ENCODE measurements around the gene DRAM1.
"Not testable (repeated sequence)": the region's sequence is repeated elsewhere in the genome, so short reads cannot be mapped to it uniquely, and the experiment has no call there.

The DRAM1 gene

GRCh38 chr12:101866615-101867373 is 10.6 kb upstream of the DRAM1 start:
- Histone ChIP-seq H3K9ac (ENCODE audit: low read length) (no peak overlapping the region), H3K27ac (ENCODE audit: low read length) (no peak overlapping the region), H4K20me1 (ENCODE audit: insufficient read depth, low read length) (no peaks in the 10 kb centered on the region), H3K36me3 (replicated peaks; ENCODE audit: low read depth, low read length) (no peaks in the 10 kb centered on the region), H3K4me3 (ENCODE audit: low read length) (no peak overlapping the region), H3K4me1 (ENCODE audit: low read length) (peaks cover 6% of the 10 kb centered on the region; the same call in 1 of the 2 replicates), H3K4me2 (ENCODE audit: low read length) (no peak overlapping the region), H3K79me2 (ENCODE audit: low read length) (no peaks in the 10 kb centered on the region), H3K27me3 (ENCODE audit: low read depth, low read length) (no peaks in the 10 kb centered on the region), H3K9me3 (ENCODE audit: insufficient read depth, low read length) (0 out of 2 replicates have a peak, but pooled peaks cover 6% of the 10 kb centered on the region), H2AFZ (ENCODE audit: low read depth, low read length) (no peak overlapping the region)
- TF ChIP-seq EZH2phosphoT487 (IDR thresholded peaks at IDR 0.05; ENCODE audit: low read depth) (no peak), CTCF (IDR thresholded peaks at IDR 0.05; ENCODE audit: low read depth, low read length) (no peak)

GRCh38 chr12:101867619-101868018 is 9.8 kb upstream of the DRAM1 start:
- not testable (repeated sequence) for H3K4me1 ChIP-seq (ENCODE audit: low read length); H2AFZ ChIP-seq (ENCODE audit: low read depth, low read length); H3K36me3 ChIP-seq (replicated peaks; ENCODE audit: low read depth, low read length); H3K27me3 ChIP-seq (ENCODE audit: low read depth, low read length); H4K20me1 ChIP-seq (ENCODE audit: insufficient read depth, low read length); H3K27ac ChIP-seq (ENCODE audit: low read length); H3K9me3 ChIP-seq (ENCODE audit: insufficient read depth, low read length); H3K9ac ChIP-seq (ENCODE audit: low read length); H3K79me2 ChIP-seq (ENCODE audit: low read length); H3K4me3 ChIP-seq (ENCODE audit: low read length); H3K4me2 ChIP-seq (ENCODE audit: low read length)

- no peak for TF ChIP-seq CTCF (IDR thresholded peaks at IDR 0.05; ENCODE audit: low read depth, low read length)
- no peak for TF ChIP-seq EZH2phosphoT487 (IDR thresholded peaks at IDR 0.05; ENCODE audit: low read depth)
These were observed 6.5 kb upstream of the DRAM1 start for GRCh38 chr12:101870925-101871324.

GRCh38 chr12:101875162-101875561 is 2.2 kb upstream of the DRAM1 start:
- Histone ChIP-seq H4K20me1 (ENCODE audit: insufficient read depth, low read length) (no peaks in the 10 kb centered on the region), H3K36me3 (replicated peaks; ENCODE audit: low read depth, low read length) (peaks cover 12% of the 10 kb centered on the region), H3K4me1 (ENCODE audit: low read length) (peaks cover 38% of the 10 kb centered on the region), H3K27me3 (ENCODE audit: low read depth, low read length) (no peaks in the 10 kb centered on the region), H3K9me3 (ENCODE audit: insufficient read depth, low read length) (no peaks in the 10 kb centered on the region), H3K79me2 (ENCODE audit: low read length) (peaks cover 30% of the 10 kb centered on the region), H3K4me2 (ENCODE audit: low read length) (0 out of 2 replicates have a peak overlapping the region, but pooled peaks have one; percentile 92), H3K4me3 (ENCODE audit: low read length) (no peak overlapping the region), H3K9ac (ENCODE audit: low read length) (no peak overlapping the region; the same call in 1 of the 2 replicates), H2AFZ (ENCODE audit: low read depth, low read length) (no peak overlapping the region), H3K27ac (ENCODE audit: low read length) (peak overlapping the region; percentile 84)
- no peak for TF ChIP-seq EZH2phosphoT487 (IDR thresholded peaks at IDR 0.05; ENCODE audit: low read depth)
- TF ChIP-seq CTCF (IDR thresholded peaks at IDR 0.05; ENCODE audit: low read depth, low read length), result no peak

More at GRCh38 chr12:101870925-101871324, 6.5 kb upstream of the DRAM1 start:
- Histone ChIP-seq H4K20me1 (ENCODE audit: insufficient read depth, low read length) (no peaks in the 10 kb centered on the region), H3K36me3 (replicated peaks; ENCODE audit: low read depth, low read length) (no peaks in the 10 kb centered on the region), H3K9ac (ENCODE audit: low read length) (no peak overlapping the region), H3K27ac (ENCODE audit: low read length) (no peak overlapping the region), H3K4me2 (ENCODE audit: low read length) (no peak overlapping the region), H3K27me3 (ENCODE audit: low read depth, low read length) (no peaks in the 10 kb centered on the region), H2AFZ (ENCODE audit: low read depth, low read length) (no peak overlapping the region), H3K4me1 (ENCODE audit: low read length) (peaks cover 18% of the 10 kb centered on the region), H3K4me3 (ENCODE audit: low read length) (no peak overlapping the region), H3K9me3 (ENCODE audit: insufficient read depth, low read length) (no peaks in the 10 kb centered on the region), H3K79me2 (ENCODE audit: low read length) (no peaks in the 10 kb centered on the region)
